ENCODE results near the gene KIRREL3.

- no peak for TF ChIP-seq CTCF (IDR thresholded peaks at IDR 0.05 in 8 of 11, conservative IDR thresholded peaks at IDR 0.05 in 3 of 11)
- no peak for TF ChIP-seq POLR2AphosphoS5 (IDR thresholded peaks at IDR 0.05)
- no peak for TF ChIP-seq POLR2A (IDR thresholded peaks at IDR 0.05)
Observed at GRCh38 chr11:126491092-126491491, 509.5 kb downstream of the KIRREL3 start.
